Esophagus muscularis mucosa (tissue), 3 donors: ENCODE data around the gene GSTM3.

Source experiments
- CTCF ChIP-seq, 3 experiments: fragments of 200-600 bp in 2 of 3; fragments of 450-650 bp in 1 of 3; sonication (generic) in 2 of 3; IDR thresholded peaks; one replicate each; pipeline ENCODE4 v1.5.1; 2017 to 2019; ENCODE audit warnings: antibody characterized with exemption in 3 of 3, mild to moderate bottlenecking in 2 of 3, moderate library complexity in 1 of 3
- EP300 ChIP-seq: sonication (generic); formaldehyde crosslinking; IDR thresholded peaks from one replicate; pipeline ENCODE4 v1.6.1; 2017; ENCODE audit warnings: antibody characterized with exemption

- TF ChIP-seq CTCF (IDR thresholded peaks at IDR 0.05), result no peak
- no peak for TF ChIP-seq EP300
Observed at GRCh38 chr1:109750920-109751319, 10.1 kb upstream of the GSTM3 start.
